GM10248 (cell line): Measurements from ENCODE around the gene SLC24A5.

ENCODE experiments used
- CTCF ChIA-PET: fragments of 300-600 bp; sonication (Branson Sonifier 250); formaldehyde crosslinking; extraction: SDS; loops from one replicate; lab custom pipeline; 2021; ENCODE audit warnings: antibody characterized with exemption; lab: Yijun Ruan, JAX
- POLR2A ChIA-PET: fragments of 350-650 bp; sonication (Branson Sonifier 250); formaldehyde crosslinking; extraction: SDS; loops from one replicate; lab custom pipeline; 2020; ENCODE audit warnings: antibody characterized with exemption; lab: Yijun Ruan, JAX
- DNase-seq: peaks from one replicate; pipeline ENCODE4 v3.0.0; 2012; ENCODE audit errors: extremely low spot score
- CTCF ChIP-seq: IDR thresholded peaks from 2 replicates; pipeline ENCODE4 v1.5.1; 2012; ENCODE audit warnings: mild to moderate bottlenecking, low read depth; ENCODE audit errors: extremely low read depth, missing control alignments, control extremely low read depth

Gene SLC24A5

GRCh38 chr15:48120745-48121144, at the start of gene SLC24A5:
Gene SLC24A5, plus strand, starts transcription at chr15:48120990. Its CDS starts 55 bp downstream, at chr15:48121045.
- DNase-seq = no peak
- TF ChIP-seq CTCF = no peak
- ChIA-PET POLR2A (no interaction called here), CTCF (interaction anchor here (1.8 kb wide), 1 partner anchor 30 kb away, joined by 3 read pairs; no protein-coding TSS in a partner anchor)

GRCh38 chr15:48072941-48073340, 47.8 kb upstream of the SLC24A5 start:
- CTCF ChIA-PET = interaction anchor here (1.4 kb wide), 1 partner anchor 14 kb away, joined by 3 read pairs; no protein-coding TSS in a partner anchor
- POLR2A ChIA-PET = no interaction called here

GRCh38 chr15:48073881-48074280, 46.9 kb upstream of the SLC24A5 start:
- DNase-seq = no peak
- POLR2A ChIA-PET = no interaction called here
- CTCF ChIA-PET = no interaction called here
- no peak for TF ChIP-seq CTCF

More at GRCh38 chr15:48072941-48073340, 47.8 kb upstream of the SLC24A5 start:
- DNase-seq = no peak
- no peak for TF ChIP-seq CTCF

GRCh38 chr15:48076454-48076853, 44.3 kb upstream of the SLC24A5 start:
- POLR2A ChIA-PET = no interaction called here
- no peak for DNase-seq
- CTCF ChIA-PET = interaction anchor here (2.3 kb wide), 1 partner anchor 8 kb away, joined by 6 read pairs; no protein-coding TSS in a partner anchor
- no peak for TF ChIP-seq CTCF

- CTCF ChIA-PET = interaction anchor here (2.3 kb wide), 1 partner anchor 7 kb away, joined by 6 read pairs; no protein-coding TSS in a partner anchor
- no peak for DNase-seq
- POLR2A ChIA-PET = no interaction called here
- TF ChIP-seq CTCF = no peak
These were observed 43.1 kb upstream of the SLC24A5 start for GRCh38 chr15:48077616-48078184.

GRCh38 chr15:48084759-48085590, 35.8 kb upstream of the SLC24A5 start:
- DNase-seq = peak; percentile 24
- peak; percentile 52 for TF ChIP-seq CTCF
- CTCF ChIA-PET = interaction anchor here (0.7 to 4.0 kb wide), 26 partner anchors 8 to 889 kb away, joined by 3 to 31 read pairs (median 4); no protein-coding TSS in a partner anchor
- POLR2A ChIA-PET = no interaction called here
